DMS 273 treated with DMSO at 0.1 percent for 48 hours (cell line): ENCODE data around the gene EPHA4.

Source experiments
- DNase-seq: peaks from one replicate; lab custom pipeline; 2025; lab: John Stamatoyannopoulos, UW

The EPHA4 gene

DNA sequence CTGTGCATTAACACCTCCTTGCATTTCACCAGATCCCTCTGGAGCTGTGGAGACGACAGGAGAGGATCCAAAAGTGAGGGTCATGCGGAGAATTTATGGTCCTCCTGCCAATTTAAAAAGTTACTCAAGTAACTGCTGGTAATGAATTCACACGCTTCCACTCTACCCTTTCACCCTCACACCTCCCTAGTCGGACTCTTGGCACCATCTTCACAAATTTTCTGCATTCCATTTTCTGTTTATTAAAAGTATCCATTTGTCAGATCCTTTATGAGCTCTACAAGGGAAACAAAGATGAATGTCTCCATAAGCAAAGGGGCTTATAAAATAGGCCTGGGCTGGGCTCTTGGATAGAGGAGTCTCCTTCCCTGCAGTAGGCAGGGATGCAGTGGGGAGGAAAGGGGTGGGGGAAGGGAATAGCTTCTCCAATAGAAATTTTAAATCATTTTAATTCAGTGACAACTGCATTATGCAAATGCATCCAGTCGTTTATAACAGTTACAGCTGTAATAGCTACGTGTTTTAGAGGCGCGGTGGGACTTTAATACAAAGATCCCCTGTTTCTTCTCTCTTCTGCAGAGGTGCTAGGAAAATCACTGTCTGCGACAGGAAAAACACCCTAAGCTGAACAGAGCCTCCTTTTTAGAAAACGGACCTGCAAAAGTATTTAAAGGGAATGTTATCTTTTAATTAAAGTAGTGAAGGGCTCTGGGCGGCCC lies 132.2 kb downstream of the EPHA4 start:
- DNase-seq: no peak

DNA sequence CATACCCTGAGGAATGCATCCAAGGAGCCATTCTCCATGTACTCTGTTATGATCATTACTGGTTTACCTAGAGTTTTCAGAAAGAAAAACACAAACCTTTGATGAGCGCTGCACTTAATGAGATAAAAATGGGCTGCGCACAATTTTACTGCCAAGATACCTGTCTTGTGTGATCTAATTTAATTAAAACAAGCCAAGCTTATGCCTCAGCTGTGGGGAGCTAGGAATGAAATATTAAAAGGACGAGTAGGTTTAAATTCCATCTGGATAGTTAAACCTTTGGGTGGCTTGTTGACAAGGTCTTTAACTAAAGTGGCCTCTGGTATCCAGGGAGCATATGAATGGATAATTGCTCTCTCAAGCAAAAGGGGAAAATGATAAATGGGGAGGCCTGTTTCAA lies 135.0 kb downstream of the EPHA4 start:
- no peak for DNase-seq

DNA sequence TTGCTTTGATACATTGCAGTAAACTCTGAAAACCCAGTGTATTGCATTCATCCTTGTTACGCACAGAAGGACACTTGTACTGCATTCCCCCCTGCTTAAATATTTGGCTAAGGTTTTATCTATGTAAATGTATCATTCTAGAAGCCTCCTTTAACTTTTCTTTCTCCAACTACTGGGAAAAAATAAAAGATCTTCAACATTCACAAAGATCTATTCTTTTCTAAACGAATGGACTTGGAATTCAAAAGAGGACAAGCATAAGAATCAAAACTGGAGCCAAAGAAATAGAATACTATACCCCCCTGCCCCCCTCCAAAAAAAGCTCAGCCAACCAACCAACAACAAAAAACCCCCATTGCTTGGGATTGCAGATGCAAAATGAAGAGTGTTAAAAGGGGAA lies 136.9 kb downstream of the EPHA4 start:
- DNase-seq: no peak

DNA sequence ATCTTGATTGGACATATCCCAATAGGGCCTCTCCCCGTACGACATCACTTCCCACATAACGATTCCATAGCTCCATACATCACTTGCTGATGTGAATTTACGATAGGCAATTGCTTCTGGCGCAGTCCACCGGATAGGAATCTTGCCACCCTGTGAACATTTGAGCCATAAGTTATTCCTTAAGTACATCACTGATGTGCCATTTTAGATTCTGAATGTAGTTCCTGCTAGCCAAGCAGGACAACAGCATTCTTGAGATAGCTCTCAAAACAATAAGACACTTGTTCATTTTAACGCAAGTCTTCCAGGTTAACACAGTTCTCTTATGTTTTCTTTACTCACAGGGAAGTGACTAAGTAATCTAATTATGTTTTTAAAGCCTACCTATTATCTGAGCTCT lies 138.0 kb downstream of the EPHA4 start:
- DNase-seq: no peak

DNA sequence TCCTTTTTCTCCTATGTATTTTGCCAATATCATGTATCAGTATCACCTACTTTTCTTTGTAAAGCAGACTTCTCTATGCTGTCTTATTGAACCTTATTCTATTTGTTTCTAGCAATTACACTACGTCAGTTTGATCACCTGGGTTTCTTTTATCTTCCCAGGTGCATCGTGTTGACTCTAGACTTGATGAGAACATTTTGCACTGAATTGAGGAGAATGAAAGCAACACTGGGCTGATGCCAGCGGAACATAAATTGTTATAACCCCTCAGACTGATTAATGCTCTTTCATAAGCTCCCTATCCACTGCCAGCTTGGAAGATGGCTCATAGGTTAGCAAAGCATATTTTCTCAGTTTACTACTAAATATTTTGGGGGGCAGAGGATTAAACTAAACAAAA lies 140.6 kb downstream of the EPHA4 start:
- DNase-seq: no peak

DNA sequence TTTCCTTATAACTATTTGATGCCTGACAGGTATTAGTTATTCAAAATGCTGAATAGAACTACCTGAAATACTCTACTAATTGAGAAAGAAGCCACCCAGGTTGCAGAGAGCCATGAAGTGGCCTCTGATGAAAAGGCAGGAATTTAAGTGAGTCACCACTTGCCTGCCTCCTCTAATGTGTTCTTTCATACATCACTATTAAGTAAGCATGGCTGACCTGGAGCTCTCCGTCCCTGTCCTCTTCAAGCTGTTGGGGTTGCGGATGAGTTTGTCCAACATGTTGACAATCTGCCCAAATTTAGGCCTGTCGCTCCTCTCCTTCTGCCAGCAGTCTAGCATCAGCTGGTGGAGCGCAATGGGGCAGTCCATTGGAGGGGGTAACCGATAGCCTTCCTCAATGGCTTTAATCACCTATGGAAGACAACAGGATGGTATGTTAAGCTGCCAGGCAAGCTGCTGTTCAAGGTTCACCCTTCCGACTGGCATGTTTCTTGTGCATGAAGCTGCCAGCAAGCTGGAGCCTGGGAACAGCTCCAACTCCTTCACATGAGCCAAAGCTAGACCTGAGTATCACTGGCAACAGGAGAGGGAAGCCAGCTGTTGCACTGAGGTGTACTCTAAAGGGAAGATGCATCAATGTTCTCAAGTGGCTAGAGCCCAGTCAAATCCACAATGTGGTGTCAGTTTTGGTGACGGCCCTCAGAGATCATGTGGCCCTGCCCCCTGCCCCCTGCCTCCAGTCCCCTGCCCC lies 142.2 kb downstream of the EPHA4 start:
- DNase-seq: peak; percentile 93

DNA sequence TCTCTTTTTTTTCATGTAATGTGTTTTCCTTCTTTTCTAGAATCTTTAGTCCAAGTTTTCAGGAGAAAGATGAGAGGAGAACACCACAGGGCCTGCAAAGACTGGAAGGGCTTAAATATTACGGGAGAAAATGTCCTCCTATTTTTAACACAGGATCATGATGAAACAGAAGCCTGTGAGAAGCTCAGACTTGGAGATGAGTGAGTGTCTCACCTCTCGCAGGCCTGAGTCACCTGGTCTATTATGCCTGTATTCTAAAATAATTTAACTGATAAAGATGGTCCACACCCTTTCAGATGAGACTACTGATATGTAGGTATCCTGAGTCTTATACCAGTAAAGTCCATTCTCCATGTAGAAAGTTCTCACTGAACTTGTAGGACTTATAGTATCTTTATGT lies 143.2 kb downstream of the EPHA4 start:
- no peak for DNase-seq

DNA sequence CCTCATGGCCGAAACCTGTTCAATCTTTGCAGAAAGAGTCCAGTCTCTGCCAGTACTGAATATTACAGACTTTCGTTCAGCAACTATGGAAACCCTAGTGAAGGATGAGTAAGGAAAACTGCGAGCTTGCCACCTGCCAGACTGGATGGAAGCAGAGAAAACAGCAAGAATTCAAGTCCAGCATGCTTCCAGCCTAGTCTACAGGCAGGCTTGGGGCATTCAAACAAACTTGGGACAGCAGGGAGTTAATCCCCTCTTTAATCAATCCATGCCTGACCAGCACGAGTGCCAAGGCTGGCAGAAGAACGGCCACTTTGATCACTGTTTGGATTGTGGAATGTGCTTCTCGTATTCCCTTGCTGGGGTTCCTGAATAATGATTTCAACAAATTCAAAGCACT lies 145.2 kb downstream of the EPHA4 start:
- no peak for DNase-seq

DNA sequence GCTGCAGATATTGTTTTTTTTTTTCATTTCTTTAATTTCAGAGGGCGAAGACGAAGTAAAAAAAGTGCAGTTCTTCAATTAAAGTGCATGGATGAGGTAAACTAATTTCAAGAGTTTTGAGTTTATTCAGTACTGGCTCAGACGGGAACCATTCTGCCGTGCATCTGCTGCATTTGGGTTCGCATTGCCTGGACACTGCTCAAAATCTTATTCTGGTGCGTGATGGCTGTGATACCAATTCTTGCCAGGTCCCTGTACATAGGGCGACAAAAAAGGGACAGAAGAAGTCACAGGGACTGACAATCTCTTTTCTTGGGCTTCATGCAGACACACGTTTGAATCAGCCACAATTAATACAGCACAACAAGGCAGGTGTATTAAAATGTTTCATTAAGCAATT lies 146.2 kb downstream of the EPHA4 start:
- no peak for DNase-seq

DNA sequence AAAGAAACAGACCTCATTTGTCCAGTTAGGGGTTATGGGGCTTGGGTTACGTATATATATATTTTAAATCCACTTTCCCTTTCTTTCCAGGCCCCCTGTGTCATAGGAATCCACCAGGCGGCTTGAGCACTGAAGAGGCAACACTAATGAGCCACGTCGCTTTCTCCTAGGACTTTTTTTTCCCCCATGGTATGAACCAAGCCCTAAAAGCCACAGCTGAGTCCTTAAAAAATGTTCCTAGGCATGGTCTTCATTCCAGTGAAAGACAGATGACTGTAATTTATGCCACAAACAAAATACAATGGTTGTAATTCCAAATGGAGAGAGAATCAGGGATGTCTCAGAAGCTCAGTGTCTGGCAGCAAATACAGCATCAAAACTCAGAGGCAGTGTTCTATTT lies 146.8 kb downstream of the EPHA4 start:
- no peak for DNase-seq

DNA sequence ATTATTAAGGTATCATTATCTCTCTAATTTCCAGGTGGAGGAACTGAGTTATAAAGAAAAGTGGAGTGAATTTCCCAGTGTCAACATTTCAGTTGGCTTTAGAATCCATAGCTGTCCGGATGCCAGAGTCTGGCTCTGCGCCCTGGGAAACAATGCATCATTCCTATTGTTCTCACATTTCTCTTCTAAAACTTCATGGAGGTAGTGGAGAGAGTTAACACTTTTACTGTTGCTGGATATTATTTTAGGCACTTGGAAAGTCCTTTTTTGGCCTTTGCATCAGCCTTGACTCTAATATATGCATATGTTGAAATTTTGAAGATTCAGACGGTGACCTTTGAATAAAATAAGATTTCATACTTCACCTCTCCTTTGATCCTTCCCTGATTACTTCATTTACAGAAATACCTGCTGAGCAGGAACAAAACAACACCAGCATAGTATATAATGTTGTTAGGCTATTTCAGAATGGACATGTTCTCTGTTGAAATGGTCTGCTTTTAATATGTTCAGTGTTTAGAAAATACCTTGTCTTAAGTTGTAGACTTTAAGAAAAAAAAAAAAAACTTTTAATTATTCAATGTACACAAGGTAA lies 148.8 kb downstream of the EPHA4 start:
- DNase-seq: no peak

DNA sequence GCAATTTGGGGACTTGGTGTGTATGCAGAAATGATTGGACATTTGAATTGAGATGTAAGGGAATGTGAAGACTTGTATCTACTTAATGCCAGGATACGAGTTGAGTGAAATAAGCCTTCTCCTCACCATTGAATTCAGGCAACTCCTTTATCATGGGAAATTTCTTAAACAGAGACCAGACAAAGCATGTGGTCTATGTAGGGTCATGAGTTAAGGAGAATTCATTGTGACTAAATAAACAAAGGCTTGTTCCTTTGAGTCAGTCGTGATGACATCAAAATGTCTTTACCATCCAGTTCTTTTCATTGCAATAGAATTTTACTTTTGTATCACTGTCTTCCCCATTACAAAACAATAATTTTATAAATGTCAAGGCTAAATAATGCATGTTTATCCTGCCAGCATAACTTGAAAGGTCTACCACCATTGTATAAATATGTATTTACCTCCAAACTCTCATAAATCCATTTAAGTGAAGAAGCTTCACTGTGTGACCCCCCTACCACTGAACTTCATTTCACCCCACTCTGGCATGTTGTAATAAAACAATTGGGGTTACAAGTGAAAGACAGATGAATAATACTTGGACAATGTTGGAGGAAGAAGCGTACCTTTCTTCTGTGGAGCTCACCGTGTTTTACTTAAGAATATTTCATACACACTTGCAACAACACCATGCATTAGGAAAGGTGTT lies 149.4 kb downstream of the EPHA4 start:
- DNase-seq: no peak

DNA sequence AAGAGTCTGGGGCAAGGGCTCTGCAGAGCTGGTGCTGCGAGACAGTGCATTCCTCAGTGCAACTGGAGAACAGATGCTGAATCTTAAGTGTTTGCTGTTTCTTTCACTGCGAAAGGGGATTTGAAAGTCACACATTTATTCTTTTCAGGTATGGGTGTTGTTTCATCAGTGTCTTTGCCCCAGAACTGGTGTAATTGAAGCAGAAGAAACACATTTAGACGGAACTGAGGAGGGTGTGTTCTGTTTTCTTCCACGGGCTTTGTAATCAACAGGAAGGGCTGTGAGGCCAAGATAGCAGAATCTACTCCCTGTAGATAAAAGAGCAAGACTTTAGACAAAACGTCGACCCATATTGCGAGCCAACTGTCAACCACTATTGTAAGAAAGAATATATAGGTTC lies 151.9 kb downstream of the EPHA4 start:
- no peak for DNase-seq

DNA sequence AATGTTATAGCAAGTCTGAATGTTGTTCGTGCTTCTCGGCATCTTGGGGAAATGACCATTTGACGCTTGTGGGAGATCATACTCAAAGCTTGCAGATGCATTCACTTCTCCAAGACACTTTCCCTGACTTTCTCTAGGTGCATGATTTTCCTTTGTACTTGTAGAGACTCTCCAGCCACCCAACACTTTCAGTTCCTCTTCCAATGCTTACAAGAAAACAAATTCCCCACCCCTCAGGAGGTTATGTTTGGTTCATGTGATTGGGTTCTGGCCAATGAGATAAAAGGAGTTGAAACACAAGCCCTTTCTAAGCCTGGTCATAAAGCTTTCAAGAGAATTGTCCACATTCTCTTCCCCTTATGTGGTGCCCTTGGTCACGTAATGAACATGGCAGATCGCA lies 156.3 kb downstream of the EPHA4 start:
- DNase-seq: no peak

DNA sequence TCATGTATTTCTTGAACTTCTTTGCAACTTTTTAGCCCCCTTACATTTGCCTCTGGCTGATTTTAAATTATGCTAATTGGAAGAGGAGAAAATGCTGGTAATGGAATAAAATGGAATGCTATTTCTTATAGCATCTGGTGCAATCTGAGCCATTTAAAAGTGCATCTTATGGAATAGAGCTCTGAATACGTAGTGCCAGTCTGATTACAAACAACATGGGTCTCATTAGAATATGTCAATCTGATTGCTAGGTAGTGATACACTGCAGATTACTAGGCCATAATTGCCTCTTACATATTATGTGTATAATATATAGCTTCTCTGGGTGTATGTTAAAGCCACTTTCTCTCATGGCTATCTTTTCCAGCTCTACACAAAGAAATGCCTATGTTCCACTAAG lies 159.1 kb downstream of the EPHA4 start:
- DNase-seq: no peak

DNA sequence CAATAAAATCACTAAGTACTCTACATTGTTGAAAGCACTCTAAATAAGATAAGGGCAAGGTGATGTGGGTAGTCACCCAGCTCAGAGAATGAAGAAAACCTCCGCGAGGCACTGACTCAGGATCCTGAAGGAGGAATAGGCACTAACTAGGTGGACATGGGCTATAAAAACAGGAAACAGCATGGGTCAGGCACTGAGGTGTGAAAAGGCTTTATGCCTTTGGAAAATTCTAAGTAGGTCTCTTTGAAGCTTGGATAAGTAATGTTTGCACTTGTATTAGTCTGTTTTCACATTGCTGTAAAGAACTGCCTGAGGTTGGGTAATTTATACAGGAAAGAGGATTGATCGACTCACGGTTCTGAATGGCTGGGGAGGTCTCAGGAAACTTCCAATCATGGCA lies 161.6 kb downstream of the EPHA4 start:
- DNase-seq: no peak

DNA sequence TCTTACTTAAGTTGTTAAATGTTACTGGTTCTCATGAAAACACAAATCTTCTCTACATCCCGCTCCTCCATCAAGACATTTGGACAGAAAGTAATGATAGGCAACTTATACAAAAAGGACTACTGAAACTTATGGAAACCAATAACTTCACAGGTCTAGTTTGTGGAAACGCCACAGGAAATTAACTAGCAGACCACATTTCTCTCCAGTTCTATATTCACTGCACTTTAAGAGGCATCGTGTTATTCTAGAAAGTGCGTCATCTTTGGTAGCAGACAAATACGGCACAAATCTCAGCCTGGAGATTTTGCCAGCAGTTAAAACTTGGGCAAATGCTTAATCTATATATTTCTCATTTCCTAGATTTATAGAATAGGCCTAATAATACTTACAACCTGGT lies 164.3 kb downstream of the EPHA4 start:
- DNase-seq: no peak

DNA sequence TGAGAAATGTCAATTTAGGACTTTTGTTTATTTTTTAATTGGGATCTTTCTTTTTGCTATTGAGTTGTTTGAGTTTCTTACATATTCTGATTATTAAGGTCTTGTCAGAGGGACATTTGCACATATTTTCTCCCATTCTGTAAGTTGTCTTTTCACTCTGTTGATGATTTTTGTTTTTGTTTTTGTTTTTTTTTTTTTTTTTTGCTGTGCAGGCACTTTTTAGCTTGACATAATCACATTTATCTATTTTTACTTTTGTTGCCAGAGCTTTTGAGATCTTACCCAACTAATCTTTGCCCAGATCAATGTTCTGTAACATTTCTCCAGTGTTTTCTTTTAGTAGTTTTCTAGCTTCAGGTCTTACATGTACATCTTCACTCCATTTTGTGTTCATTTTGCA lies 166.6 kb downstream of the EPHA4 start:
- no peak for DNase-seq

DNA sequence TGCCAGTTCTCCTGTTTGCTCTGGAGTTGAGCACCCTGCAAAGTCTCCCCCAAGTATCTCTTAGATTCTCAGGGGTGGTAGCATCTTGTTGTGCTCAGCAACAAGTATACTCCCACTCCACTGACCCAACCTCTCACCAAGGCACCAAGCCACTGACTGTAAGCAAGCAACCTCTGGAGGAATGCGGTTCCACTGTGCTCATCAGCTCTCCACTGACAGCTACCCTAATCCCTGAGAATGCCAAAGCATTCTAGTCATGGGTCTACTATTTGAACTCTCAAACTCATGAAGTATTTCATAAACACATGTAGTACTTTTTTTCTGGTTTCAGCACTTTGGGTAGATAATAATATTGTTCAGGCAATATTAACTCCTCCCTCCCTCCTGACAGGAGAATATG lies 170.0 kb downstream of the EPHA4 start:
- no peak for DNase-seq

DNA sequence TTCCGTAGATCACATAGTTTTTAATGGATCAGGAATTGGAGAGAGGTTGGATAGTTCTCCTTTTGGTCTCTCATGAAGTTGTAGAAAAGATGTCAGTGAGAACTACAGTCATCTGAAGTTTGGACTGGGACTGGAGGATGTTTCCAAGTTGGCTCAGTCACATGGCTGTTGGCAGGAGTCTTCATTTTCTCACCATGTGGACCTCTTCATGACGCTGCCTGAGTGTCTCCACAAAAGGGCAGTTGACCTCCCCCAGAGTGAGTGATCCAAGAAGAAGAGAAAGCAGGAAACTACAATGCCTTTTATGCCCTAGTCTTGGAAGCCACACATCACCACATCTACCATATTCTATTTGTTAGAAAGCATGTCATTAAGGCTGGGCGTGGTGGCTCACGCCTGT lies 171.7 kb downstream of the EPHA4 start:
- DNase-seq: no peak

DNA sequence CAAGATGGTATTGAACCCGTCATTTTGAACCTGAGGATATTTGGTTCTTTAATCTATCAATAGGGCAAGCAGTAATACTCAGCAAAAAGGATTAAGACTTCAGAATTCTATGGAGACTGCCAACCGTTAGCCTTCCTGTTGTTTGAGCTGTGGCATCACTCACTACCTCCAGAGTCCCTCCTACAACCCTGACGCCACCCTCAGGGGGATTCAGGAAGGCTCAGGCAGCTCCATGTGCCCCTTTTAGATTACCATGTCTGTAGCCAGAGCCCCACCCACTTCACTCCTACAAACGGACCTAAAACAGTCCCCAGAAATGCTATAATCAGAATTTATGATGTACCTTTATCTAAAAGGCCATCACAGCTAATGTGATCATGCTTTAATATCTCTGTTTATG lies 172.9 kb downstream of the EPHA4 start:
- DNase-seq: no peak

DNA sequence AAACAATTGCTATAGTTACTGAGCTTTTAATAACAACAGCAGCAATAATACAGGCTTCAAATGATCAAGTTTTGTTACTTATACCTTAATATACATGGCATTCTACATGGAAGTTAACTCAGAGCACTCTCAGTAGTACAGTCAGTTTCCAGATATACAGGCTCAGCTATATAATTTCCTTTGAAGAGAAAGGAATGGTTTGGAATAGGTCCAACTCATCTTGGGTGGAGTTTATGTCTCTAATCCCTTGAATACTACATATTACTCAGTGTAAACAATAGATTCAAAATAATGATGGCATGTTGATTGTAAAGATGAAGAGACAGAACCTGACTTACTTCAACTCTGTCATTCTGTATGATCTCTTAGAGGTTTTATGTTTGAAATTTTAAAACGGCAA lies 174.9 kb downstream of the EPHA4 start:
- no peak for DNase-seq
